HG03045 (cell line): ENCODE data around the gene SCT.

Experiments used
- ATAC-seq: cut with Tn5 transposase; IDR thresholded peaks from one replicate; pipeline ENCODE4 v1.9.1; 2021; ENCODE audit warnings: mild to moderate bottlenecking, moderate library complexity; ENCODE audit not compliant: unreplicated experiment

Gene SCT

GRCh38 chr11:589798-590197, 37.2 kb downstream of the SCT start:
- ATAC-seq: no peak

GRCh38 chr11:587978-588380, 39.0 kb downstream of the SCT start:
- no peak for ATAC-seq

- no peak for ATAC-seq
Observed at GRCh38 chr11:587546-587945, 39.4 kb downstream of the SCT start.

GRCh38 chr11:586376-587316, 40.3 kb downstream of the SCT start:
- ATAC-seq: no peak

GRCh38 chr11:584287-584686, 42.7 kb downstream of the SCT start:
- no peak for ATAC-seq

- no peak for ATAC-seq
Observed at GRCh38 chr11:581752-582151, 45.2 kb downstream of the SCT start.

GRCh38 chr11:581342-581741, 45.6 kb downstream of the SCT start:
- no peak for ATAC-seq

GRCh38 chr11:579830-580601, 47.0 kb downstream of the SCT start:
- no peak for ATAC-seq

GRCh38 chr11:578276-579035, 48.5 kb downstream of the SCT start:
- no peak for ATAC-seq

GRCh38 chr11:577611-577894, 49.4 kb downstream of the SCT start:
- ATAC-seq: no peak

GRCh38 chr11:576811-577610, 50.0 kb downstream of the SCT start:
- ATAC-seq: no peak
